Gastrocnemius medialis (tissue), 4 donors: ENCODE measurements around the gene PNMA1.

ENCODE experiments used
- POLR2A ChIP-seq, 2 donors: fragments of 450-650 bp; IDR thresholded peaks; one replicate each; pipeline ENCODE4 v1.6.1; 2017; ENCODE audit warnings: antibody characterized with exemption in 2 of 2, mild to moderate bottlenecking in 2 of 2, moderate library complexity in 2 of 2
- TF ChIP-seq, protein P1 (sequence below), 5 experiments: fragments of 450-650 bp in 3 of 5; fragments of 200-600 bp in 2 of 5; sonication (generic) in 2 of 5; IDR thresholded peaks in 4 of 5; conservative IDR thresholded peaks in 1 of 5; 1 replicate in 4 of 5; 2 replicates in 1 of 5; pipeline ENCODE4 v1.5.1; 2016 to 2019; ENCODE audit warnings: antibody characterized with exemption in 5 of 5, mild to moderate bottlenecking in 3 of 5, moderate library complexity in 3 of 5

DNA sequence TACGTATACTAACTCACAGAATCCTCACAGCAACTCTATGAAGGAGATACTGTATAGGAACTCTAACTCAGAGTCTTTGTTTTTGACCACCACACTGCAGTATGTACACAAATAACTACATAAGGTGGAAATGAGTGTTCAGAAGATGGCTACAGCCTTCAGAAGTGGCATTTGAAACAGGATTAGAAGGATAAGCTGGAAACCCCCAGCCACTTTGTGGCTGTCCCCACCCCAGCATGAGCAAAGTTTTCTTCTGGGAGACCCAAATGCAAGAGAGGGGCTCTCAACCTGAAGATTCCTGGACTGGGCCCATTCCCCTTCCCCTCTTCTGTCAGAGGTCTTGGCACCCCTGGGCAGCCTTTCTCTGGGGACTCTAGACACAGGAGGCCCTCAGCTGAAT, 43.2 kb upstream of the PNMA1 start:
- TF ChIP-seq, protein P1, sequence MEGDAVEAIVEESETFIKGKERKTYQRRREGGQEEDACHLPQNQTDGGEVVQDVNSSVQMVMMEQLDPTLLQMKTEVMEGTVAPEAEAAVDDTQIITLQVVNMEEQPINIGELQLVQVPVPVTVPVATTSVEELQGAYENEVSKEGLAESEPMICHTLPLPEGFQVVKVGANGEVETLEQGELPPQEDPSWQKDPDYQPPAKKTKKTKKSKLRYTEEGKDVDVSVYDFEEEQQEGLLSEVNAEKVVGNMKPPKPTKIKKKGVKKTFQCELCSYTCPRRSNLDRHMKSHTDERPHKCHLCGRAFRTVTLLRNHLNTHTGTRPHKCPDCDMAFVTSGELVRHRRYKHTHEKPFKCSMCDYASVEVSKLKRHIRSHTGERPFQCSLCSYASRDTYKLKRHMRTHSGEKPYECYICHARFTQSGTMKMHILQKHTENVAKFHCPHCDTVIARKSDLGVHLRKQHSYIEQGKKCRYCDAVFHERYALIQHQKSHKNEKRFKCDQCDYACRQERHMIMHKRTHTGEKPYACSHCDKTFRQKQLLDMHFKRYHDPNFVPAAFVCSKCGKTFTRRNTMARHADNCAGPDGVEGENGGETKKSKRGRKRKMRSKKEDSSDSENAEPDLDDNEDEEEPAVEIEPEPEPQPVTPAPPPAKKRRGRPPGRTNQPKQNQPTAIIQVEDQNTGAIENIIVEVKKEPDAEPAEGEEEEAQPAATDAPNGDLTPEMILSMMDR (IDR thresholded peaks at IDR 0.05 in 4 of 5, conservative IDR thresholded peaks at IDR 0.05 in 1 of 5): no peak
- TF ChIP-seq POLR2A (IDR thresholded peaks at IDR 0.05): no peak
